ENCODE results near the gene EFHC1.
A peak's percentile ranks its signal among the peaks of the same experiment; 100 is the strongest.

The EFHC1 gene

DNA sequence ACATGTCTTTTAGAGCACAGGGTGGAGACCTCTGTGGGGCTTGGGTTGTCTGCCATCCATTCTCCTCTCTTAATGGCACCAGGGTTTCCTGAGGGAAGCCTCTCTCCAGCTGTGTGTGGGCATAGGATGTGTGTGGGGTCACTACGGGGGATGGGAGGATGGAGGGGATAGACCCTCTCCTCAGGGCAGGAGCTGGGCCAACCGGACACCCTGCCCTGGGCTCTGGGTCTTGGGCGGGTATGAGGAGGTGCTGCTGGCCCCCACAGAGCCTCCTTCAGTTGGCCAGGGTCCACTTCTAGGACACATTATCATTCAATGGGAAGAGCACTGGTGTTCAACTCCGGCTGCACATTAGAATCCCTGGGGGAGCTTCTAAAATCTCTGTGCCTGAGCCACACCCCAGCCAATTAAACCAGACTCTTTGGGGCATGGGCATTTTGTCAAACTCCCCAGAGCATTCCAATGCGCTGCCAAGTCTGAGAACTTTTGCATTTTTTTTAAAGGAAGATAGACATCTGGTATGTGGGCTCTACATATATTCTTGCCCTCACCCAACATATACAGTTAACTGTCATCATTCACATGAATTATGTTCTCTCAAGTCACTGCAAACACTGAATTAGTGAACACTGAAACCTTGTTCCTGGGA lies 118.2 kb downstream of the EFHC1 start:
- peak in 6 of 58 donors; percentile 11 to 45 (median 19) for DNase-seq

GRCh38 chr6:52538901-52539354 lies 118.8 kb downstream of the EFHC1 start:
- peak in 4 of 58 donors; percentile 17 to 45 (median 26) for DNase-seq

- no peak for DNase-seq
Observed at GRCh38 chr6:52539607-52540006, 119.5 kb downstream of the EFHC1 start.

GRCh38 chr6:52540286-52540902 lies 120.3 kb downstream of the EFHC1 start:
- DNase-seq, result no peak

GRCh38 chr6:52541135-52541534 lies 121.0 kb downstream of the EFHC1 start:
- no peak for DNase-seq

DNA sequence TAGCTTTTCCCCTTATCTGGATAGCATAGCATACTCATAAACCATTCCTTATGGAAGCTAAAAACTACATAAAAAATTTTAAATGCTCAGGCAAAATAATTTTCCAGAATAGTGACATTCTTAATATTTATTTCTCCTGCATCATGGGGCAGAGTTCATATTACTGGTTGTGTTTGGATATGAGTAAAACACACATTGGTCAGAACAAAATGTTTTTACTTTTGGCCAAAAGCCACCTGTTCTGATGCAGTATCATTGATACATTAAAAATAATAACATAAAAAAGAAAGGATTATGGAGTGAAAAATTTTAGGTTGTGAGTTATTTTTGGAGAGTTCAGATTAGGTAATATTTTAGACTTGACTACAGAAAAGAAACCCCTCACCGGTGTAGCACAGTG lies 123.1 kb downstream of the EFHC1 start:
- no peak for DNase-seq

- no peak for DNase-seq
Observed at GRCh38 chr6:52543729-52544601, 123.8 kb downstream of the EFHC1 start.

- DNase-seq, result no peak
Observed at GRCh38 chr6:52544602-52545405, 124.7 kb downstream of the EFHC1 start.

DNA sequence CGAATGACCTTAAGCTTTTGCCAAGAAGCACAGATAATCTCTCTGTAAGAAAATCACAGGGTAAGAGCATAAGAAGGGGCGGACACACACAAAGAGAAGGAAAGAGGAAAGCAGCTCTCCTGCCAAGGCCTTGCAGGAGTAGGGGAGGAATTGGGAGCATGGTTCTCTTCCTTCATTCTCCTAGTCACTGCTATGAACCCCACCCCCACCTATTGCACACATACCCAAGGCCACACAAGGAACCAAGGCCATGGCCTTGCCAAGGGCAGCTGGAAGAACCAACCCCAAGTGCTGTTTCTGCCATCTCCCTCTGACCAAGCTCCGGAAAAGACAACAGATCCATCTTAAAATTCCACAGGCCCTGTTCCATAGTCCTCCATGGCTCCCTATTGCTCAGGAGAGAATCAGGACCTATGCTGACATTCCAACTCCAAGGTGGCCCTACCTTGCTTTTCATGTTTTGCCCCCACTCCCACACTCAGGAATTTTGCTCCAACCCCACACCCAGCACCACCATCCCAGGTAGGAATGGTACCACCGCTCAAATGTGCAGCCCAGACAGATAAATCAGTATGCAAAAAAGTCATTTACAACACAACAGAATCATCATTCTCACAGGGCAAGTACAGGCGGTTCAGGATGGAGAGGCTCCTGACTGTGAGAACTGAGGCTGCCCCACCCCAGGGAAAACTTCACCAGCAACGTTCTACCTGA lies 125.4 kb downstream of the EFHC1 start:
- no peak for DNase-seq

DNA sequence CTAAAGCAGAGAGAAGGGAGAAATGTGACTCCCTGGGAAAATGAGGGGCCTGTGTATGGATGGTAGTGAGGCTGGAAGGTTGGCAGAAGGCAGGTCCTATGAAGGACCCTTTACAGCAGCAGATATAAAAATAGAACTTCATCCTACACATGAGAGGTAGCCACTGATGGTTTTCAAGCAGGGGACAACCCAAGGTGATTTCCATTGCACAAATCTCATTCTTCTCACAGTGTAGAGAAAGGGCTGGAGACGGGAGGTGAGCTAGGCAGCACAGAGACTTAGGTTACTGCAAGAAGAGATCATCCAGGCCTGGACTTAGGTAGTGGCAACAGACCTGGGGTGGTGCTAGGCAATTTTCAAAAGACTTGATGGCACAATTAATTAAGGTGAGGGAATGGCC lies 126.0 kb downstream of the EFHC1 start:
- DNase-seq, result no peak

DNA sequence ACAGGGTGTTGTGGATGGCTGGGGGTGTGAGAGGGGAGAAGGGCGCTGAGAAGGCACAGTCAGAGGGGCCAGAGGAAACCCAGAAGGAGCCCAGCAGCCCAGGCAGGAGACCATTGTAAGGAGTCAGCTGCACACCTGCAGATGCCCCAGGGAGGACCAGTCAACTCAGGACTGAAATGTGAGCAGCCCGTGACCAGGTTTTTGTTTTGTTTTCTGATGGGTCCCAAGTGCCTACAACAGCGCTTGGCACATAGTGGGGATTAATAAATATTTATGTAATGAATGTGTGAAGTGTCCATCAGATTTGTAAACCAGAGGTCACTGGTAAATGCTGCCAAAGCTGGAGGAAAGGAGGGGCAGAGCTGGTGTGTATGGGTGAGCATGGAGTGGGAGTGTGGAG lies 126.5 kb downstream of the EFHC1 start:
- no peak for DNase-seq

DNA sequence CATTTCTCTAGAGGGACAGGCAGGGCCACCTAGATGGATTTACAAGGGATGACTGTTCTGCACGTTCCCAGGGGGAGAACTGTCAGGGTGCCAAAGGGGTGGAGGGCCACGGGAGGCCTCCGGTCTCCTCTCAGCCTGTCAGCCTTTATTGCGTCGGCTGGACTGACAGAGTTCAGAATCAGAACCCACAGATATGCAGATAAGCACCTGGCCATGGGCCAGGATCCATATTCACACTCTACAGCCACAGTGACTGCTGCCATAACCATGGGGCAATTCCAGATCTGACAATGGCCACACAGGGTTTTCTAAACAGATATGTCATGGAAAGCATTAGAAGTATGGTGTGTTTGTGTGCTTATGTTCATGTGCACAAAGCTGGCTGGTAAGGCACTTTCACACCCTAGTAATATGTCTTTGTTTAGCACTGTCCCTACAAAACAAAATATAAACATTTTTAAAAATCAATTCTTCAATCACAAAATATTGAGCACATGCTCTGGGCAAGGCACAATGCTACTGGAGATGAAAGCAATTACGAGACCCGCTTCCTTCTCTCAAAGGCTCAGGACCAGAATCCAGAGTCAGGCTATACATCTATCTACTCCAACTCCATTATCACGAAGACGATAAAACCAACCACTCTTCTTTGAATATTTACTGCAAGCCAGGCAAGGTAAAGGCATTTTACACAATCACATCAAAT lies 127.7 kb downstream of the EFHC1 start:
- no peak for DNase-seq

- DNase-seq, result no peak
Observed at GRCh38 chr6:52548353-52548713, 128.2 kb downstream of the EFHC1 start.

GRCh38 chr6:52548999-52549398 lies 128.9 kb downstream of the EFHC1 start:
- no peak for DNase-seq

DNA sequence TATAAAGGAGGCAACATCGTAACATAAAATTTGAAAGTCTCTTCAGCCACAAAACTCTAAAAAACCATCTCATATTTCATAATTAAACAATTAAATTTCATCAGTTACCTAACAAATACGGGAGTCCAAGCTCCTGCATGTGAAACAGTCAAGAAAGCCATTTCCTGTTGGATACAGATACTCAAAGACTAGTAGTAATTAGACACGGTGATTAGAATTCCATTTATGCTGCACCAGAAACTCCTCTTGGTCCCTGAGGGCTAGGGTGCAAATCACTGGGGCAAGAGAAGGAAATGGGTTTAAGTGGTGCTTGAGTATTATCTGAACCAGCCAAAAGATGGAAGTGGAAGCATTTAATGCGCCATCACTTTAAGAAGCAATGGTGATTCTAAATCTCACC lies 129.3 kb downstream of the EFHC1 start:
- no peak for DNase-seq

DNA sequence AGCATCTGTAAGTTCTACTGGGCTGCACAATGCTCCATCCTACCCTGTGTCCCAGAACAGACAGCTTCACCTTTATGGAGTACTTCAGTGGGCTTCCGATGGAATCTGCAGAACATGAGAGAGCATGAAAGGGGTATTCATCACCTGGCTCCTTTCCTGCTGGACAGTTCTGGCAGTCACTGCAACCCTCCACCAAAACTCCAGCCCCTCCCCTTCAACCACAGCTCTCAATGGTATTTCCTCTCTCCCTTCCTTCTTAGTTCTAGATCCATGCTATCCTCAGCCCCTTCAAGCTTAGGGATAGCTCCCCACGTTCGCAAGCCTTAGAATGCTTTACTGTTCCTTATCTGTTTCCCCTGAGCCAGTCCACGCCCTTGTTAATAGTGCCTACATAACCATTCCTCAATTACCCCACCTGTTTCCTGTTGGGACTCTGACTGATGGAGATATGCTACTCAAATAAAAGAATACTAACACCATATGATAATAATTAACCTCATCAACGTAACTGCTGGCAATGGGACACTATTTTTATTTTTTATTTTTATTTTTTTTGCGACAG lies 130.0 kb downstream of the EFHC1 start:
- DNase-seq, result no peak

- no peak for DNase-seq
Observed at GRCh38 chr6:52550870-52551269, 130.7 kb downstream of the EFHC1 start.

DNA sequence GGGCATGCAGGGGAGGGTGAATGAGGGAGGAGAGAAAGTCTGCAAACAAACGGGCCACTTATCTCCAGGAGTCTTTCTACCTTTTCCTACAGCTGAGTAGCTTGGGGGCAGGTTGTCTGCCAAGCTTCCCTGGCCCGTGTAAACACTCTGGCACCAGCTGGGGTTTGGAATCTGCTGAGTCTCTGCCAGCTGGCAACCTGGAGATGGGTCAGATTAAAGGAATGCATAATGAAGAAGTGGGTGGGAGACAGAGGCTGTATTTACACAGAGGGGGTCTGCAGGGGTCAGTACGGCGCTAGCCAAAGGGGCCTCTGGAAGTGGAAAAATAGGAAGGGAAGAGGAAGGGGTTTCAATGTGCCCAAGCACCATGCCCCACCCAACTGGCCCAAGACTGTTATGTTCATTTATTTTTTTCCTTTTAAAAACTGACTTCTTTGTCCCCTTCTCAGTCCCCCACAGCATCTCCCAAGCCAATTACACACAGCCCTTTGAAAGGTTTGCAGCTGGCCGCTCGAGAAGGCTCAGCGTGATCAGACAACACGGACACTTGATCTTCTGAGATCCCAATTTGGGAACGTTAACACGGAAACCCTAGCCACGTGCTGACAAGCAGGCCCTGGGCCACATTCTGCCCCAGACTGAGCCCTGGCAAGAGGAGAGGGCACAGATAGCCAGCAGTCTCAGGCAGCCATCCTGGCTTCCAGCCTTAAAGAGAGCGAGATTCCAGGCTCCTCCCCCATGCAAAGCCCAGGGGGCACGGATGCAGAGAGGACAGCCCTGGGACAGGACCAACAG lies 131.5 kb downstream of the EFHC1 start:
- DNase-seq, result peak in 31 of 58 donors; percentile 3 to 59 (median 27)

GRCh38 chr6:52552278-52552643 lies 132.1 kb downstream of the EFHC1 start:
- no peak for DNase-seq
